ENCODE results near the gene GSTM5.
"Not testable (repeated sequence)": the region's sequence is repeated elsewhere in the genome, so short reads cannot be mapped to it uniquely, and the experiment has no call there.

Gene GSTM5

GRCh38 chr1:109730666-109731065 lies 18.6 kb downstream of the GSTM5 start:
- H3K9me3 ChIP-seq (ENCODE audit: control insufficient read depth, insufficient read depth, low read depth, low read length), result peaks cover 10% of the 10 kb centered on the region; the same call in 1 of the 2 replicates
- no peak overlapping the region for H3K27ac ChIP-seq (ENCODE audit: low read depth, low read length)
- no peak overlapping the region for H3K4me3 ChIP-seq (ENCODE audit: low read depth, low read length)
- no peaks in the 10 kb centered on the region for H3K27me3 ChIP-seq (ENCODE audit: control insufficient read depth, insufficient read depth, low read length)
- peaks cover 32% of the 10 kb centered on the region; the same call in 1 of the 2 replicates for H3K4me1 ChIP-seq (ENCODE audit: control insufficient read depth, insufficient read depth, low read length)
- no peak overlapping the region for H3K9ac ChIP-seq (ENCODE audit: low read length)
- peaks cover 5% of the 10 kb centered on the region; the same call in 1 of the 2 replicates for H3K36me3 ChIP-seq (ENCODE audit: control insufficient read depth, insufficient read depth, low read length)

- Histone ChIP-seq H3K27ac (ENCODE audit: low read depth, low read length) (no peak overlapping the region), H3K9me3 (ENCODE audit: control insufficient read depth, insufficient read depth, low read depth, low read length) (0 out of 2 replicates have a peak, but pooled peaks cover 5% of the 10 kb centered on the region), H3K4me3 (ENCODE audit: low read depth, low read length) (no peak overlapping the region), H3K36me3 (ENCODE audit: control insufficient read depth, insufficient read depth, low read length) (peaks cover 16% of the 10 kb centered on the region; the same call in 1 of the 2 replicates), H3K27me3 (ENCODE audit: control insufficient read depth, insufficient read depth, low read length) (no peaks in the 10 kb centered on the region), H3K9ac (ENCODE audit: low read length) (no peak overlapping the region), H3K4me1 (ENCODE audit: control insufficient read depth, insufficient read depth, low read length) (peaks cover 18% of the 10 kb centered on the region; the same call in 1 of the 2 replicates)
Observed at GRCh38 chr1:109732390-109732881, 20.4 kb downstream of the GSTM5 start.

- Histone ChIP-seq H3K27me3 (ENCODE audit: control insufficient read depth, insufficient read depth, low read length) (peaks cover 8% of the 10 kb centered on the region; the same call in 1 of the 2 replicates), H3K4me3 (ENCODE audit: low read depth, low read length) (no peak overlapping the region), H3K4me1 (ENCODE audit: control insufficient read depth, insufficient read depth, low read length) (peaks cover 18% of the 10 kb centered on the region; the same call in 1 of the 2 replicates), H3K9me3 (ENCODE audit: control insufficient read depth, insufficient read depth, low read depth, low read length) (0 out of 2 replicates have a peak, but pooled peaks cover 5% of the 10 kb centered on the region), H3K9ac (ENCODE audit: low read length) (no peak overlapping the region), H3K27ac (ENCODE audit: low read depth, low read length) (no peak overlapping the region), H3K36me3 (ENCODE audit: control insufficient read depth, insufficient read depth, low read length) (peaks cover 25% of the 10 kb centered on the region; the same call in 1 of the 2 replicates)
Observed at GRCh38 chr1:109733236-109733870, 21.3 kb downstream of the GSTM5 start.

GRCh38 chr1:109739738-109740614 lies 27.9 kb downstream of the GSTM5 start:
- Histone ChIP-seq H3K27me3 (ENCODE audit: control insufficient read depth, insufficient read depth, low read length) (peaks cover 48% of the 10 kb centered on the region), H3K4me1 (ENCODE audit: control insufficient read depth, insufficient read depth, low read length) (peaks cover 12% of the 10 kb centered on the region; the same call in 1 of the 2 replicates), H3K9ac (ENCODE audit: low read length) (peak overlapping the region; percentile 68), H3K4me3 (ENCODE audit: low read depth, low read length) (peak overlapping the region; percentile 73), H3K9me3 (ENCODE audit: control insufficient read depth, insufficient read depth, low read depth, low read length) (no peaks in the 10 kb centered on the region), H3K27ac (ENCODE audit: low read depth, low read length) (no peak overlapping the region), H3K36me3 (ENCODE audit: control insufficient read depth, insufficient read depth, low read length) (peaks cover 21% of the 10 kb centered on the region; the same call in 1 of the 2 replicates)

- Histone ChIP-seq H3K9me3 (ENCODE audit: control insufficient read depth, insufficient read depth, low read depth, low read length) (no peaks in the 10 kb centered on the region), H3K9ac (ENCODE audit: low read length) (peak within 1 kb of the TSS; percentile 68), H3K27me3 (ENCODE audit: control insufficient read depth, insufficient read depth, low read length) (peaks cover 48% of the 10 kb centered on the region), H3K4me3 (ENCODE audit: low read depth, low read length) (peak within 1 kb of the TSS; percentile 73), H3K36me3 (ENCODE audit: control insufficient read depth, insufficient read depth, low read length) (peaks cover 21% of the 10 kb centered on the region; the same call in 1 of the 2 replicates), H3K27ac (ENCODE audit: low read depth, low read length) (no peak within 1 kb of the TSS), H3K4me1 (ENCODE audit: control insufficient read depth, insufficient read depth, low read length) (peaks cover 12% of the 10 kb centered on the region; the same call in 1 of the 2 replicates)
Observed at GRCh38 chr1:109740615-109741373, 28.7 kb downstream of the GSTM5 start, which contains the start of gene GSTM3. Gene GSTM3 (minus strand): TSS chr1:109741038. CDS start chr1:109740287, 751 bp downstream.

GRCh38 chr1:109748311-109748710 lies 36.3 kb downstream of the GSTM5 start:
- not testable (repeated sequence) for H3K4me3 ChIP-seq (ENCODE audit: low read depth, low read length); H3K9ac ChIP-seq (ENCODE audit: low read length); H3K27ac ChIP-seq (ENCODE audit: low read depth, low read length); H3K4me1 ChIP-seq (ENCODE audit: control insufficient read depth, insufficient read depth, low read length); H3K36me3 ChIP-seq (ENCODE audit: control insufficient read depth, insufficient read depth, low read length); H3K27me3 ChIP-seq (ENCODE audit: control insufficient read depth, insufficient read depth, low read length)
- H3K9me3 ChIP-seq (ENCODE audit: control insufficient read depth, insufficient read depth, low read depth, low read length), result peaks cover 19% of the 10 kb centered on the region

GRCh38 chr1:109749221-109749620 lies 37.2 kb downstream of the GSTM5 start:
- no peak overlapping the region for H3K9ac ChIP-seq (ENCODE audit: low read length)
- no peaks in the 10 kb centered on the region for H3K27me3 ChIP-seq (ENCODE audit: control insufficient read depth, insufficient read depth, low read length)
- H3K9me3 ChIP-seq (ENCODE audit: control insufficient read depth, insufficient read depth, low read depth, low read length), result peaks cover 19% of the 10 kb centered on the region
- H3K36me3 ChIP-seq (ENCODE audit: control insufficient read depth, insufficient read depth, low read length), result no peaks in the 10 kb centered on the region
- no peak overlapping the region for H3K4me3 ChIP-seq (ENCODE audit: low read depth, low read length)
- H3K4me1 ChIP-seq (ENCODE audit: control insufficient read depth, insufficient read depth, low read length), result no peaks in the 10 kb centered on the region
- H3K27ac ChIP-seq (ENCODE audit: low read depth, low read length), result no peak overlapping the region

- H3K27me3 ChIP-seq (ENCODE audit: control insufficient read depth, insufficient read depth, low read length), result no peaks in the 10 kb centered on the region
- no peak overlapping the region for H3K4me3 ChIP-seq (ENCODE audit: low read depth, low read length)
- no peak overlapping the region for H3K9ac ChIP-seq (ENCODE audit: low read length)
- peaks cover 19% of the 10 kb centered on the region for H3K9me3 ChIP-seq (ENCODE audit: control insufficient read depth, insufficient read depth, low read depth, low read length)
- H3K36me3 ChIP-seq (ENCODE audit: control insufficient read depth, insufficient read depth, low read length), result no peaks in the 10 kb centered on the region
- H3K27ac ChIP-seq (ENCODE audit: low read depth, low read length), result no peak overlapping the region
- H3K4me1 ChIP-seq (ENCODE audit: control insufficient read depth, insufficient read depth, low read length), result no peaks in the 10 kb centered on the region
Observed at GRCh38 chr1:109750241-109750882, 38.3 kb downstream of the GSTM5 start.

GRCh38 chr1:109750920-109751319 lies 38.9 kb downstream of the GSTM5 start:
- Histone ChIP-seq H3K36me3 (ENCODE audit: control insufficient read depth, insufficient read depth, low read length) (no peaks in the 10 kb centered on the region), H3K27me3 (ENCODE audit: control insufficient read depth, insufficient read depth, low read length) (no peaks in the 10 kb centered on the region), H3K9me3 (ENCODE audit: control insufficient read depth, insufficient read depth, low read depth, low read length) (peaks cover 19% of the 10 kb centered on the region), H3K4me1 (ENCODE audit: control insufficient read depth, insufficient read depth, low read length) (no peaks in the 10 kb centered on the region), H3K9ac (ENCODE audit: low read length) (no peak overlapping the region), H3K4me3 (ENCODE audit: low read depth, low read length) (no peak overlapping the region), H3K27ac (ENCODE audit: low read depth, low read length) (no peak overlapping the region)
